GM12872 (cell line): ENCODE measurements around the gene FYB2.

ENCODE experiments used
- TF ChIP-seq, protein P1 (sequence below): IDR thresholded peaks from 3 replicates; pipeline ENCODE4 v1.5.1; 2011; ENCODE audit warnings: low read depth, mild to moderate bottlenecking, low read length, moderate library complexity; ENCODE audit not compliant: insufficient read depth

FYB2 gene

DNA sequence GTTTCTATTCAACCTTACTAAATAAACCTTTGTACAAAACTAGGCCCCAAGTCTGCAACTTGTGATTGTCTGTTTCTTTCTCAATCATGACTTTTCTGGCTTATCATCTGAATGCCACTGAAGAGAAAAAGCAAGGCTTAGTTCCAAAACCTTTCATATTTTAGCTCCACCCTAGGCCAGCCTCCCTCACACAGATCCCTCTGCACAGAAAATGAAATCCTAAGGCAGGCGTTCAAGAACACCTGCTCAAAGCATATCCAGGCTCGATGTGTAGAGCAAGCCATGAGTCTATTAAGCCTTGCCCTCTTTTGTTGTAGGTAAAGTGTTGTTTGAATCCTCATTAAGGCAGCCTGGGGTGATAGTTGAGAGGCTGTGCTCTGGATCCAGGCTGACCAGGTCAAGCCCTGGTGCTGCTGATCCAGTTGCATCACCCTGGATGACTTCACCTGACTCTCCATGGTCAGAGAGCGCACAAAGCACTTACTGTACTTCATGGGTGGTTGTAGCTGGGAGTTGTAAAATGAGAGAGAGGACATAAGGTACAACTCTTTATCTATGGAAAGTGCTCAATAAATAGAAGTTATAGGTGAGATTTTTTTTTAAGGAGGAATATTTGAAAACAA lies 39.0 kb downstream of the FYB2 start:
- TF ChIP-seq, protein P1, sequence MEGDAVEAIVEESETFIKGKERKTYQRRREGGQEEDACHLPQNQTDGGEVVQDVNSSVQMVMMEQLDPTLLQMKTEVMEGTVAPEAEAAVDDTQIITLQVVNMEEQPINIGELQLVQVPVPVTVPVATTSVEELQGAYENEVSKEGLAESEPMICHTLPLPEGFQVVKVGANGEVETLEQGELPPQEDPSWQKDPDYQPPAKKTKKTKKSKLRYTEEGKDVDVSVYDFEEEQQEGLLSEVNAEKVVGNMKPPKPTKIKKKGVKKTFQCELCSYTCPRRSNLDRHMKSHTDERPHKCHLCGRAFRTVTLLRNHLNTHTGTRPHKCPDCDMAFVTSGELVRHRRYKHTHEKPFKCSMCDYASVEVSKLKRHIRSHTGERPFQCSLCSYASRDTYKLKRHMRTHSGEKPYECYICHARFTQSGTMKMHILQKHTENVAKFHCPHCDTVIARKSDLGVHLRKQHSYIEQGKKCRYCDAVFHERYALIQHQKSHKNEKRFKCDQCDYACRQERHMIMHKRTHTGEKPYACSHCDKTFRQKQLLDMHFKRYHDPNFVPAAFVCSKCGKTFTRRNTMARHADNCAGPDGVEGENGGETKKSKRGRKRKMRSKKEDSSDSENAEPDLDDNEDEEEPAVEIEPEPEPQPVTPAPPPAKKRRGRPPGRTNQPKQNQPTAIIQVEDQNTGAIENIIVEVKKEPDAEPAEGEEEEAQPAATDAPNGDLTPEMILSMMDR: no peak

DNA sequence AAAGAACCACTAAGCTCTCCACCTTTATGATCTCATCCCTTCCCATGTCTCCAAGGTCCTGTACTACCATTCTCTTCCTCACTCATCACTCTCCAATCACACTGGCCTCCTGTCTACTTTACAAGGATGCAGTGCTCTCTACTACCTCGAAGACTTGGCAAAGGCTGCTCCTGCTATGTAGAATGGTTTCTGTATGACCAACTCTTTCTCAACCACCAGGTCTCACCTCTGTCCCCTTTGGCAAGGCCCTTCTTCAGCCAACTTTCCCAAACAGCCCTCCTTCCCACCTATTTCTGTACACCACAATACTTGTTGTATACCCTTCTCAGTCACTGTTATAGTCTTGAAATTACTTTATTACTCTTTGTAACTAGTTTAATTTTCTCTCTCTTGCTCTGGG lies 41.2 kb downstream of the FYB2 start:
- TF ChIP-seq, protein P1: no peak

DNA sequence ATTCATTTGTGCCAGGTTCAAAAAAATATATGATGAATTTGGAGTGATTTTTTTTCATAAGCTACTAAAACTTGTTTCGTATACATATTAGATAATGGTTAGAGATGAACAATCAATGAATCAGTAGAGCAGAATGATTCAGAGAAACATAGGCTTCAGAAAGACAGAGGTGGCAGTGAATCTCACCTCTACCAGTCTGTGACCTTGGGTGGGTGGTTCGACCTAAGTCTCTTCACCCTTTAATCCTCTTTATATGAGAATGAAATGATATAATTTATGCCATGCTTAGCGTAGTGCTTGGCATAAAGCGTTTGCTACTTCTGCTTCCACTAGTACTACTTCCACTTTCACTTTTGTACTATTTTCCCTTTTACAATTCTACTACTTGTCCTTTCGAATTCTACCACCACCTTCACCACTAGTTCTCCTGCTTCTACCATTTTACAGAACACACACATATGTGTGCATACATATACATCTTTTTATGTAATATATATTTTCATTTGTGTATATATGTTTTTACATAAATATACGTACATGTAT lies 45.1 kb downstream of the FYB2 start:
- TF ChIP-seq, protein P1: no peak

DNA sequence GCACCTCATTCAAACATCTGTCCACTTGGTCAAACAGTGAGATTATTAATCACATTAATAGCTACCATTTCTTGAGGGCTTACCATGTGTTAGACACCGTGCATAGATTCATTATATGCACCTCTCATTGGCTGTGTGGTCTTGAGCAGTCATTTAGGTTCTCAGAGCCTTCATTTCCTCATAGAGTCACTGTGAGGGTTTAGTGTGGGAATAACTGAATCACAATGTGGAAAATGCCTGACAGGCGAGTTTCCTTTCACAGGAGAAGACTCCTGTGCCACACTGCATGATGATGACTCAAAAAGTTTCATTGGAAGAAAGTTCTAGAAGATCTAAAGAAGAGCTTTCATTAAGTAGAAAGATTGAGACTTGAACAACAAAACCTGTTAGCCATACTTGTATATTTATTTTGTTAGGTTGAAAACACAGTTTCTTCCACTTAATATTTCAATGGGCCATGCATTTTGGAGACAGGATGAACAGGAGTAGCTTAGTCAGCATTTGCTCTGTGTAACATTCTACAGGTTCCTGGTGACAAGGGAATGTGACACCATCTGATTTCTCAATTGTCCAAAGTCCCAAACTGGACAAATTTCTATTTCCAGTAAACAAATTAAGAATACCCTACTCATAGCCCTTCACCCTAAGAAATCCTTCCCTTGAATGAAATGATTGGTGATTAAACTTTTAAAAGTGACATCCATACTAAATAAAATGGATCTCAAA lies 45.7 kb downstream of the FYB2 start:
- TF ChIP-seq, protein P1: no peak

DNA sequence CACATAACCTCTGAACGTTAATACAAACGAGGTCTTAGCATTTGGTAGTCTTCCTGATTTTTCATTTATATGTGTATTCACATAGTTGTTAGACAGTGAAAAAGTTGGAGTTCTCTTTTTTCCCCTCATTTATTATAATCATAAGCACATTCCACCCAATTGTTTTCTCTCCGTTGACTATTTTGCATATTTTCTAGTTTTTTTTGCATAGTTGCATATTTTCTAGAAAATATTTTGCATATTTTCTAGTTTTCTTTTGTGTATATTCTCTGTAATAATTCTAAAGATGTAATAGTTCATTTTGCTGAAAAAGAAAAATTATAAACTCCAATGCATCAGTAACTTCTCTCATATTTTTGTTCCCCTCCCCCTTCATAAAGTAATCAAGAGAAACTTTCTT lies 47.5 kb downstream of the FYB2 start:
- TF ChIP-seq, protein P1: no peak

DNA sequence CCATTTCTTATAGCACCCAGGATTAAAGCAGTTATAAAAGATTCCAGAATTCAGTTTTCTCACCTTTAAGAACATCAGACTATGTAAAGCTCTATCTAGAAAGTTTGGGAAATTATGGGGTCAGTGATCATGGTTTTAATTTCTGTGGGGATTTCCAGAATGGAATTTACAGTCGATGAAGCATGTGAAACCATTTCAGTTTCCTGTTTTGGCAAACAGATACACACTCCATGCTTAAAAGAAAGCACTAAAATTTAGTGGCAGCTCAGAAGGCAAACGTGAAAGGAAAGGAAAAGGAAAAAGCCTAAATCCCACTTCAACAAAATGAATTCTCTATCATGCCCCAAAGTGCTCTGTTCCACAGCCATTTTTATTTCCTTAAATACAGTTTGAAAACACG lies 60.4 kb downstream of the FYB2 start:
- TF ChIP-seq, protein P1: no peak

DNA sequence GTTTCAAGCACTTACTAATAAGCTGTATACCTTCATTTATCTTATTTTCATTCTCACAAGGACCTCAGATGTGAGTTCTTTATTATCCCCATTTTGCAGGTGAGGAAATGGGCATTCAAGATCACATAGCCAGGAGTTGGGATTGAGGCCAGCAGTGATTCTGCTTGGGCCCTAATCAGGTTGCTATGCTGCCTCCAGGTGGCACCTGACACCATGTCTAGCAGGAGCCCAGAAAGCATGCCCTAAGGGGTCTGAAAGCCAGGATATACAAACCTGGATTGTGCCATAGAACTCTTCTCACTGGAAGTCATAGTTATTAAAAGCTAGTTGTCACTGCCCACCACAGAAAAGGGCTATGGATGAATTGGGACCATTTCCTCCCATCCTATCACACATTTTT lies 61.1 kb downstream of the FYB2 start:
- TF ChIP-seq, protein P1: peak; percentile 13; the same call in 1 of the 3 replicates
